ENCODE measurements around the gene ITPKB.

The ITPKB gene

GRCh38 chr1:226719596-226720387 is 19.3 kb downstream of the ITPKB start:
- Histone ChIP-seq H3K36me3 (no peaks in the 10 kb centered on the region), H3K27me3 (ENCODE audit: insufficient read depth, low read depth, severe bottlenecking) (no peaks in the 10 kb centered on the region), H3K9me3 (ENCODE audit: severe bottlenecking) (no peaks in the 10 kb centered on the region), H3K27ac (no peak overlapping the region), H3K4me3 (ENCODE audit: low read depth, low read length) (no peak overlapping the region)
- DNase-seq: no peak
- TF ChIP-seq CTCF (IDR thresholded peaks at IDR 0.05; ENCODE audit: low read depth, low read length): no peak

- Histone ChIP-seq H3K36me3 (no peaks in the 10 kb centered on the region), H3K27me3 (ENCODE audit: insufficient read depth, low read depth, severe bottlenecking) (no peaks in the 10 kb centered on the region), H3K4me3 (ENCODE audit: low read depth, low read length) (no peak overlapping the region), H3K27ac (no peak overlapping the region), H3K9me3 (ENCODE audit: severe bottlenecking) (no peaks in the 10 kb centered on the region)
- TF ChIP-seq CTCF (IDR thresholded peaks at IDR 0.05; ENCODE audit: low read depth, low read length): no peak
- no peak for DNase-seq
These were observed 21.7 kb downstream of the ITPKB start for GRCh38 chr1:226717256-226717909.

GRCh38 chr1:226716577-226716976 is 22.5 kb downstream of the ITPKB start:
- TF ChIP-seq CTCF (IDR thresholded peaks at IDR 0.05; ENCODE audit: low read depth, low read length): no peak
- DNase-seq: no peak
- Histone ChIP-seq H3K4me3 (ENCODE audit: low read depth, low read length) (no peak overlapping the region), H3K36me3 (no peaks in the 10 kb centered on the region), H3K27ac (no peak overlapping the region), H3K27me3 (ENCODE audit: insufficient read depth, low read depth, severe bottlenecking) (no peaks in the 10 kb centered on the region), H3K9me3 (ENCODE audit: severe bottlenecking) (no peaks in the 10 kb centered on the region)

GRCh38 chr1:226714148-226714547 is 24.9 kb downstream of the ITPKB start:
- no peak overlapping the region for H3K27ac ChIP-seq
- no peaks in the 10 kb centered on the region for H3K36me3 ChIP-seq
- no peak for TF ChIP-seq CTCF (IDR thresholded peaks at IDR 0.05; ENCODE audit: low read depth, low read length)
- no peaks in the 10 kb centered on the region for H3K27me3 ChIP-seq (ENCODE audit: insufficient read depth, low read depth, severe bottlenecking)
- H3K4me3 ChIP-seq (ENCODE audit: low read depth, low read length): no peak overlapping the region
- no peaks in the 10 kb centered on the region for H3K9me3 ChIP-seq (ENCODE audit: severe bottlenecking)
- no peak for DNase-seq

GRCh38 chr1:226712742-226713419 is 26.2 kb downstream of the ITPKB start:
- TF ChIP-seq CTCF (IDR thresholded peaks at IDR 0.05; ENCODE audit: low read depth, low read length): no peak
- Histone ChIP-seq H3K36me3 (no peaks in the 10 kb centered on the region), H3K27me3 (ENCODE audit: insufficient read depth, low read depth, severe bottlenecking) (no peaks in the 10 kb centered on the region), H3K4me3 (ENCODE audit: low read depth, low read length) (no peak overlapping the region), H3K27ac (no peak overlapping the region), H3K9me3 (ENCODE audit: severe bottlenecking) (no peaks in the 10 kb centered on the region)
- no peak for DNase-seq

All from WERI-Rb-1 (cell line).